Adrenal gland (tissue), 12 donors: ENCODE results near the gene SERPINA3. TPM values are rescaled to one million over a fixed set of nuclear protein-coding genes. Genes with fewer than 3 reads are reported as not detected.

Experiments
- DNase-seq, 7 donors: peaks; one replicate each; pipeline ENCODE4 v3.0.0-alpha.2; 2019 to 2020
- H3K27ac ChIP-seq, 5 donors: fragments of 200-600 bp; sonication (generic) in 4 of 5; 1 replicate in 3 of 5; 2 replicates in 2 of 5; pipeline versions ENCODE4 v1.5.1 to v1.8.0; 2016 to 2020; ENCODE audit warnings: mild to moderate bottlenecking in 1 of 5
- H3K27me3 ChIP-seq: fragments of 200-600 bp; 2 replicates; pipeline ENCODE4 v1.8.0; 2021
- H3K36me3 ChIP-seq, 2 donors: fragments of 200-600 bp; replicated peaks in 1 of 2; 1 replicate in 1 of 2; 2 replicates in 1 of 2; pipeline versions ENCODE4 v1.5.1 to v1.8.0; 2018 to 2022
- H3K4me1 ChIP-seq, 2 donors: fragments of 200-600 bp; replicated peaks in 1 of 2; 1 replicate in 1 of 2; 2 replicates in 1 of 2; pipeline versions ENCODE4 v1.5.1 to v1.8.0; 2018 to 2021
- H3K4me3 ChIP-seq, 4 donors: fragments of 200-600 bp; sonication (generic) in 3 of 4; one replicate each; pipeline ENCODE4 v1.5.1; 2016 to 2018
- H3K9me3 ChIP-seq, 3 donors: fragments of 200-600 bp; sonication (generic) in 1 of 3; replicated peaks in 1 of 3; 1 replicate in 2 of 3; 2 replicates in 1 of 3; pipeline versions ENCODE4 v1.5.1 to v1.8.0; 2016 to 2021
- CTCF ChIP-seq, 6 experiments: fragments of 450-650 bp in 4 of 6; fragments of 200-600 bp in 2 of 6; sonication (generic) in 1 of 6; IDR thresholded peaks; 1 replicate in 5 of 6; 2 replicates in 1 of 6; pipeline versions ENCODE4 v1.5.1 to v1.8.0; 2016 to 2021; ENCODE audit warnings: antibody characterized with exemption in 6 of 6, mild to moderate bottlenecking in 2 of 6, moderate library complexity in 1 of 6
- POLR2A ChIP-seq, 2 donors: fragments of 450-650 bp; IDR thresholded peaks; one replicate each; pipeline ENCODE4 v1.6.1; 2017; ENCODE audit warnings: antibody characterized with exemption in 2 of 2, mild to moderate bottlenecking in 2 of 2, moderate library complexity in 1 of 2
- WGBS, 4 donors: extraction: QIAGEN DNeasy Blood & Tissue Kit in 2 of 4; methylation state at CpG; one replicate each; pipeline versions ENCODE4 v1.1.5 to v1.1.7; 2013 to 2017; 5-methylcytosine and 5-hydroxymethylcytosine counted together
- intact Hi-C, 2 donors: fragments of 100-400 bp; cut with DNase I; formaldehyde crosslinking; loops; one replicate each; pipeline versions ENCODE4 v1.14.1 to v1.15.0; 2022 to 2023
- polyA plus RNA-seq, 3 donors: library from polyadenylated mRNA; stranded (reverse); fragments of 200-250 nt in 2 of 3; fragments of 350-450 nt in 1 of 3; fragmentation: Illumina TruSeq in 1 of 3; extraction: RNeasy Lipid Tissue Mini Kit (QIAGEN cat#74804) in 1 of 3; gene quantifications; one replicate each; pipeline ENCODE4 v1.2.3, GENCODE V29; 2013 to 2014
- total RNA-seq, 9 donors: library from RNA; depleted of rRNA in 4 of 9; stranded (reverse); fragments of >200 nt in 4 of 9; fragments of 120-200 nt in 1 of 9; fragmentation: NEBNext Ultra II Directional in 1 of 9; extraction: Animal tissue kit (Norgen Biotek cat#: 25700) in 1 of 9; gene quantifications; one replicate each; pipeline versions ENCODE4 v1.1.0 to v1.2.4, GENCODE V29; 2013 to 2023
- donor health status: healthy with polysubstance abuse.
- donor health status: Bipolar disorder and iron deficiency.
- donor health status: DM: yes; HTN: yes; CAD: no.
- donor health status: DM: no; HTN: no; CAD: no.
- donor health status: DM: no; HTN: no; CAD: no.
- donor health status: DM: yes; HTN: yes; CAD: no.

SERPINA3 gene
- total and polyA plus RNA-seq, 12 donors: 2.5 to 245 (median 34.0) TPM

GRCh38 chr14:94586635-94587034 is 25.6 kb upstream of the SERPINA3 start:
- WGBS, 4 donors: 65 to 90% (median 83%) methylated on average over 3 to 4 of the region's 4 CpGs
- TF ChIP-seq POLR2A (IDR thresholded peaks at IDR 0.05): no peak
- TF ChIP-seq CTCF (IDR thresholded peaks at IDR 0.05): no peak
- DNase-seq: no peak
- Histone ChIP-seq H3K9me3 (no peaks in the 10 kb centered on the region), H3K27me3 (no peaks in the 10 kb centered on the region), H3K4me3 (no peak overlapping the region), H3K36me3 (peaks cover 0 to 18% of the 10 kb centered on the region in 2 donors), H3K27ac (peak overlapping the region in 2 of 5 donors; percentile 17 to 49), H3K4me1 (peaks cover 46 to 47% of the 10 kb centered on the region in 2 donors)
- intact Hi-C loops: no loop called here

- TF ChIP-seq POLR2A (IDR thresholded peaks at IDR 0.05) (no peak), CTCF (IDR thresholded peaks at IDR 0.05) (no peak)
- Histone ChIP-seq H3K27me3 (no peaks in the 10 kb centered on the region), H3K4me1 (peaks cover 38 to 41% of the 10 kb centered on the region in 2 donors), H3K9me3 (no peaks in the 10 kb centered on the region), H3K27ac (peak overlapping the region in 2 of 5 donors; percentile 51 to 53), H3K36me3 (peaks cover 0 to 18% of the 10 kb centered on the region in 2 donors), H3K4me3 (no peak overlapping the region)
- intact Hi-C loops: no loop called here
- no peak for DNase-seq
- 52 to 60% (median 58%) methylated on average over 4 of the region's 4 CpGs for WGBS, 4 donors
Observed at GRCh38 chr14:94588311-94588710, 23.9 kb upstream of the SERPINA3 start.

GRCh38 chr14:94591073-94591472 is 21.1 kb upstream of the SERPINA3 start:
- Histone ChIP-seq H3K27me3 (no peaks in the 10 kb centered on the region), H3K27ac (no peak overlapping the region), H3K4me3 (no peak overlapping the region), H3K9me3 (no peaks in the 10 kb centered on the region), H3K36me3 (peaks cover 0 to 18% of the 10 kb centered on the region in 2 donors), H3K4me1 (peaks cover 26 to 28% of the 10 kb centered on the region in 2 donors)
- intact Hi-C loops: no loop called here
- no peak for TF ChIP-seq POLR2A (IDR thresholded peaks at IDR 0.05)
- TF ChIP-seq CTCF (IDR thresholded peaks at IDR 0.05): no peak
- no peak for DNase-seq

GRCh38 chr14:94591871-94592270 is 20.3 kb upstream of the SERPINA3 start:
- intact Hi-C loops: no loop called here
- Histone ChIP-seq H3K27ac (no peak overlapping the region), H3K9me3 (no peaks in the 10 kb centered on the region), H3K36me3 (peaks cover 0 to 18% of the 10 kb centered on the region in 2 donors), H3K4me3 (no peak overlapping the region), H3K4me1 (peaks cover 22 to 28% of the 10 kb centered on the region in 2 donors), H3K27me3 (no peaks in the 10 kb centered on the region)
- 90 to 96% (median 94%) methylated on average over 2 to 8 of the region's 8 CpGs for WGBS, 4 donors
- no peak for DNase-seq
- TF ChIP-seq CTCF (IDR thresholded peaks at IDR 0.05) (no peak), POLR2A (IDR thresholded peaks at IDR 0.05) (no peak)
